GM18517 (cell line): ENCODE results near the gene DPRX.

Experiments
- ATAC-seq: cut with Tn5 transposase; IDR thresholded peaks from one replicate; pipeline ENCODE4 v1.9.1; 2021; ENCODE audit warnings: mild to moderate bottlenecking, moderate library complexity; ENCODE audit not compliant: unreplicated experiment

The DPRX gene

GRCh38 chr19:53631949-53632407 lies at the start of gene DPRX:
Gene DPRX (plus strand): TSS chr19:53631999. CDS start chr19:53632107, 108 bp downstream.
- ATAC-seq = no peak

- ATAC-seq = no peak
These were observed 48.6 kb upstream of the DPRX start for GRCh38 chr19:53583181-53583580.

- no peak for ATAC-seq
These were observed 45.5 kb upstream of the DPRX start for GRCh38 chr19:53586277-53586691.

GRCh38 chr19:53594811-53595509 lies 36.8 kb upstream of the DPRX start:
- ATAC-seq = no peak

GRCh38 chr19:53595510-53595867 lies 36.3 kb upstream of the DPRX start:
- ATAC-seq = no peak

- no peak for ATAC-seq
These were observed 35.7 kb upstream of the DPRX start for GRCh38 chr19:53596056-53596455.

DNA sequence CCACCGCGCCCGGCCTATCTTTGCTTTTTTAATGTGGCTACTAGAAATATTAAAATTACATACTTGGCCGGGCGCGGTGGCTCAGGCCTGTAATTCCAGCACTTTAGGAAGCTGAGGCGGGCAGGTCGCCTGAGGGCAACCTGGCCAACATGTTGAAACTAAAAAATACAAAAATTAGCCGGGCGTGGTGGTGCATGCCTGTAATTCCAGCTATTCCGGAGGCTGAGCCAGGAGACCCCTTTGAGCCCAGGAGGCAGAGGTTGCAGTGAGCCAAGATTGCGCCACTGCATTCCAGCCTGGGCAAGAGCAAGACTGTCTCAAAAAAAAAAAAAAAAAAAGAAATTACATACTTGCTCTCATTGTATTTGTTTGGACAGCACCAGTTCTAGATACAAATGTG lies 34.8 kb upstream of the DPRX start:
- no peak for ATAC-seq

GRCh38 chr19:53598361-53598760 lies 33.4 kb upstream of the DPRX start:
- no peak for ATAC-seq

- no peak for ATAC-seq
These were observed 31.6 kb upstream of the DPRX start for GRCh38 chr19:53600217-53600616.

- ATAC-seq = no peak
These were observed 25.8 kb upstream of the DPRX start for GRCh38 chr19:53606031-53606430.

- ATAC-seq = no peak
These were observed 23.4 kb upstream of the DPRX start for GRCh38 chr19:53608381-53608780.

- no peak for ATAC-seq
These were observed 18.9 kb upstream of the DPRX start for GRCh38 chr19:53612762-53613526.

- ATAC-seq = no peak
These were observed 9.7 kb upstream of the DPRX start for GRCh38 chr19:53621885-53622740.

- ATAC-seq = no peak
These were observed 6.8 kb upstream of the DPRX start for GRCh38 chr19:53624771-53625545.

DNA sequence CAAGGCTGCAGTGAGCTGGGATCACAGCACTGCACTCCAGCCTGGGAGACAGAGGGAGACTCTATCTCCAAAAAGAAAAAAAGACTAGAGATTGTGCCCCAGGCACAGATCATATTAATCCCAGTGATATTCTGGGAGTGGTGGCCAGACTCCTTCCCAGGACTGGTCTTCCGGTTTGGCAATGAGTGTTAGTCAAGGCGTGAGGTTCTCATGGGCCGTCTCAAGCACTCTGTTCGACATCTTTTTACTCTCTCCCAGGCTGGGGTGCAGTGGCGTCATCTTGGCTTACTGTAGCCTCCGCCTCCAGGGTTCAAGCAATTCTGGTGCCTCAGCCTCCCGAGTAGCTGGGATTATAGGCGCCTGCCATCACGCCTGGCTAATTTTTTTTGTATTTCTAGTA lies 5.3 kb upstream of the DPRX start:
- ATAC-seq = no peak

- ATAC-seq = no peak
These were observed 4.8 kb upstream of the DPRX start for GRCh38 chr19:53626976-53627375.

- no peak for ATAC-seq
These were observed 3.0 kb downstream of the DPRX start for GRCh38 chr19:53634768-53635167.

DNA sequence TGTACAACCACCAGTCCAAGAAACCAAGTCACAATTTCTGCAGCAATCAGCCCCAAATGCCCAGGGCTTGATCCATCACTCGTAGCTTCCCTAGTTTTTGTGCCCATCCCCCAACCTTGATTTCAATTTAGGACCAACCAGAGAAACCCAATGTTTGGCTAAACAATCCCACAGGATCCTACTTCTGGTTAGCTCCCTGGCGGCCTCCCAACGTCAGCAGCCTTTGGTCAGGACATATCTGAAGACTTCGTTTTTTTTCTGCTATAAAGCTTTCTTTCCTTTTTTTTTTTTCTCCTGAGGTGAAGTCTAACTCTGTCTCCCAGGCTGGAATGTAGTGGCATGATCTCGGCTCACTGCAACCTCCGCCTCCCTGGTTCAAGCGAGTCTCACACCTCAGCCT lies 7.7 kb downstream of the DPRX start:
- no peak for ATAC-seq

GRCh38 chr19:53642381-53643099 lies 10.7 kb downstream of the DPRX start:
- ATAC-seq = no peak
